Lower lobe of right lung (tissue), 2 donors: ENCODE measurements around the gene GKN2. TPM values are rescaled to one million over a fixed set of nuclear protein-coding genes. Genes with fewer than 3 reads are reported as not detected.

Experiments
- ATAC-seq, 2 donors: fragments of 200-7000 bp; cut with Tn5 transposase; one replicate each; pipeline ENCODE4 v1.9.1; 2020 to 2022; ENCODE audit warnings: mild to moderate bottlenecking in 2 of 2, moderate library complexity in 2 of 2
- DNase-seq: peaks from one replicate; pipeline ENCODE4 v3.0.0-alpha.2; 2020
- H3K27ac ChIP-seq: fragments of 200-600 bp; one replicate; pipeline ENCODE4 v1.8.0; 2022
- H3K27me3 ChIP-seq: fragments of 200-600 bp; one replicate; pipeline ENCODE4 v1.8.0; 2022; ENCODE audit warnings: low read depth
- H3K36me3 ChIP-seq: fragments of 200-600 bp; one replicate; pipeline ENCODE4 v1.8.0; 2022; ENCODE audit warnings: mild to moderate bottlenecking
- H3K4me1 ChIP-seq: fragments of 200-600 bp; one replicate; pipeline ENCODE4 v1.8.0; 2022
- H3K4me3 ChIP-seq: fragments of 200-600 bp; one replicate; pipeline ENCODE4 v1.8.0; 2022; ENCODE audit warnings: mild to moderate bottlenecking
- H3K9me3 ChIP-seq: fragments of 200-600 bp; one replicate; pipeline ENCODE4 v1.8.0; 2022
- intact Hi-C: fragments of 100-400 bp; cut with DNase I; formaldehyde crosslinking; loops from one replicate; pipeline ENCODE4 v1.11.0; 2022
- total RNA-seq: library from RNA; stranded (reverse); fragmentation: NEBNext Ultra II Directional; extraction: Animal tissue kit (Norgen Biotek cat#: 25700); gene quantifications from one replicate; pipeline ENCODE4 v1.2.1, GENCODE V29; 2021
- TF ChIP-seq, protein P1 (sequence below): fragments of 200-600 bp; IDR thresholded peaks from one replicate; pipeline ENCODE4 v1.8.0; 2022; ENCODE audit warnings: antibody characterized with exemption, mild to moderate bottlenecking
- donor health status: DM: no; HTN: yes; CAD: no; lungs with severe emphysema.

GKN2 gene
- total RNA-seq, 1 donor from 2014 or later: 53.3 TPM

DNA sequence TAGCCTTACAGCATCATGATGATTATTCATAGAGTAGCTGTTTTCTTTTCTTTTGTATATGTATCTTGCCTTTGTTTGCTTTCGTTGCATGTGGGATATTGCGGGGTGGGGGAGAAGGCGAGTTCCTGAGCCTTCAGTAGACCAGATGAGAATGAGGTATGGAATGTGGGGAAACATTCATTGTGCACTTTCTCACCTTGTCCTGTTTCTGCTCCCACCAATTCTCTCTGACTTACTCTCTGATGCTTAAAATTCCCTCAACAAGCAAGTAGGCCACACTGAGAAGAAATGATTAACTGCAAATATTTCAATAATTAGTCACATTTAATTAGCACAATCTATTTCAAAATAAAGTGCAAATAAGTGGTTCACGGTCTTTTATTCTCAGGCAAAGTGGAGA is 31.0 kb downstream of the GKN2 start:
- intact Hi-C loops: no loop called here
- no peaks in the 10 kb centered on the region for H3K36me3 ChIP-seq
- no peaks in the 10 kb centered on the region for H3K4me1 ChIP-seq
- no peaks in the 10 kb centered on the region for H3K27me3 ChIP-seq
- no peak overlapping the region for H3K27ac ChIP-seq
- TF ChIP-seq, protein P1, sequence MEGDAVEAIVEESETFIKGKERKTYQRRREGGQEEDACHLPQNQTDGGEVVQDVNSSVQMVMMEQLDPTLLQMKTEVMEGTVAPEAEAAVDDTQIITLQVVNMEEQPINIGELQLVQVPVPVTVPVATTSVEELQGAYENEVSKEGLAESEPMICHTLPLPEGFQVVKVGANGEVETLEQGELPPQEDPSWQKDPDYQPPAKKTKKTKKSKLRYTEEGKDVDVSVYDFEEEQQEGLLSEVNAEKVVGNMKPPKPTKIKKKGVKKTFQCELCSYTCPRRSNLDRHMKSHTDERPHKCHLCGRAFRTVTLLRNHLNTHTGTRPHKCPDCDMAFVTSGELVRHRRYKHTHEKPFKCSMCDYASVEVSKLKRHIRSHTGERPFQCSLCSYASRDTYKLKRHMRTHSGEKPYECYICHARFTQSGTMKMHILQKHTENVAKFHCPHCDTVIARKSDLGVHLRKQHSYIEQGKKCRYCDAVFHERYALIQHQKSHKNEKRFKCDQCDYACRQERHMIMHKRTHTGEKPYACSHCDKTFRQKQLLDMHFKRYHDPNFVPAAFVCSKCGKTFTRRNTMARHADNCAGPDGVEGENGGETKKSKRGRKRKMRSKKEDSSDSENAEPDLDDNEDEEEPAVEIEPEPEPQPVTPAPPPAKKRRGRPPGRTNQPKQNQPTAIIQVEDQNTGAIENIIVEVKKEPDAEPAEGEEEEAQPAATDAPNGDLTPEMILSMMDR: no peak
- DNase-seq (no peak), ATAC-seq (no peak)
- no peak overlapping the region for H3K4me3 ChIP-seq
- no peaks in the 10 kb centered on the region for H3K9me3 ChIP-seq

DNA sequence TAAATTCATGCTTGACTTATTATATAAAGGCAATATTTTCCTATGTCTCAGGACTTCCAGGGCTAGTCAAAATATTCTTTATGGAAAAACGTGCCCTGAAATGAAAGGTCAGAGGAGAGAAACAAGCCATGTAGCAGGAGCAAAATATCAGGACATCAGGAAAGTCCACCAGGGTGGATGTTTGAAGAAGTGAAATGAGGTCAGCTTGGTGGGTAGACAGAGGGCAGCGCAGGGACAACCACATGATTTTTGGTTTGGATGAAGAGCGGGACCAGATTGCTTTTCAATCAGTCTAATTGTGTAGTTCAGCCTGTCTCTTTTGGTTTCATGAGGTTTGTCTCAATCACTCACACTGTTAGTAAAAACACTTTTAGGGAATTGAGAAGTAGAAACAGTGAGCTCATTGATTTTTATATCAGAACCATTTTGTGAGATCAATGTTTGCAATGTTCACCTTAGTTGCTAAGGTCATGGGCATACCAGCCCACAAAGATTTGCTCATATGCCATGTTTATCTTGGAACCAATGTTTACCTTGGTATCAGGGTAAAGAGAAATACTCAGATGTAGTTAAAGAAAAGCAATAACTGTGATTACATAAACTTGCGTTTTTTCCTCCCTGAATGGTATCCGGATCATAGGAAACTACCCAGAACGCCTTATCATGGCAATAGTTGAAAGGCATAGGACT is 32.1 kb downstream of the GKN2 start:
- TF ChIP-seq, protein P1: no peak
- no peaks in the 10 kb centered on the region for H3K9me3 ChIP-seq
- no peaks in the 10 kb centered on the region for H3K27me3 ChIP-seq
- no peaks in the 10 kb centered on the region for H3K36me3 ChIP-seq
- intact Hi-C loops: no loop called here
- H3K4me1 ChIP-seq: no peaks in the 10 kb centered on the region
- ATAC-seq: no peak
- no peak for DNase-seq
- H3K27ac ChIP-seq: no peak overlapping the region
- no peak overlapping the region for H3K4me3 ChIP-seq

DNA sequence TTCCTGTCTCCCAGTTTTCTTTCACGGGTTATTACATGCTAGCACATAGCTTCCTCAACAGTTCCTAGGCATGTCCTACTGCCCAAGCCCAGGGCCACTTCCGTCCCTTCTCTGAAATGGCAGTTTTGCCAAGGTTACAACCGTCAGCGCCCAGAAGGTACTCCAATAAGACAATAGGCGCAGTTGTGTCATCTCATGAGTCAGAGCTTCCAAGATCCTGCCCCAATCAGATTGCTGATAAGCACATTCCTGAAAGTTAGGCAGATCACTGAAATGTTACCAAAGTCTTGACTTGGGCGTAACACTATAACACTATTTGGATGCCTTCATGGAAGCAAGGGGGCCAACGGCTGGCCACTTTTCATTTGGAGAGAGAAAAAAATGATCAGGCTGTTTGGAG is 34.2 kb downstream of the GKN2 start:
- H3K27ac ChIP-seq: no peak overlapping the region
- TF ChIP-seq, protein P1: no peak
- no peaks in the 10 kb centered on the region for H3K4me1 ChIP-seq
- H3K4me3 ChIP-seq: no peak overlapping the region
- H3K36me3 ChIP-seq: no peaks in the 10 kb centered on the region
- no peak for ATAC-seq
- no peak for DNase-seq
- H3K27me3 ChIP-seq: no peaks in the 10 kb centered on the region
- intact Hi-C loops: no loop called here
- H3K9me3 ChIP-seq: no peaks in the 10 kb centered on the region

DNA sequence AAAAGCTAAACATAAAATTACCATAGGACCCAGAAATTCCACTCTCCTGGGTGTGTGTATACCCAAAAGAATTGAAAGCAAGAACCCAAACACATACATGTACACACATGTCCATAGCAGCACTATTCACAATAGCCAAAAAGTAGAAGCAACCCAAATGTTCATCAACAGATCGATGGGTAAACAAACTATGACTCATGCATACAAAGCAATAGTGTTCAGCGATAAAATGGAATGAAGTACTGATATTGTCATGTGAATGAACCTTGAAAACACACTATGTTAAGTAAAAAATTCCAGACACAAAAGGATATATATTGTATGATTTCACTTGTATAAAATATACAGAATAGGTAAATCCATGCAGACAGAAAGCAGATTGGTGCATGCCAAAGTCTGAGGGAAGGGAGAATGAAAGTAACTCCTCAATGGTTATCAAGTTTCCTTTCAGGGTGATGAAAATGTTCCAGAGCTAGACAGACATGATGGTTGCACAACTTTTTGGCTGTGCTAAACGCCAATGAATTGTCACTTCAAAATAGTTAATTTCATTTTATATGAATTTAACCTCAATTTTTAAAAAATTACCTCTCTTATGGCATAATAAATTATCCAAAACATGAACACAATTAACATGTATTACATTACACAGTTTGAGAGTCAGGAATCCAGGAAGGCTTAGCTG is 35.5 kb downstream of the GKN2 start:
- ATAC-seq: no peak
- TF ChIP-seq, protein P1: no peak
- intact Hi-C loops: no loop called here
- H3K36me3 ChIP-seq: no peaks in the 10 kb centered on the region
- no peaks in the 10 kb centered on the region for H3K4me1 ChIP-seq
- H3K27ac ChIP-seq: no peak overlapping the region
- no peak overlapping the region for H3K4me3 ChIP-seq
- no peaks in the 10 kb centered on the region for H3K9me3 ChIP-seq
- DNase-seq: no peak
- no peaks in the 10 kb centered on the region for H3K27me3 ChIP-seq

DNA sequence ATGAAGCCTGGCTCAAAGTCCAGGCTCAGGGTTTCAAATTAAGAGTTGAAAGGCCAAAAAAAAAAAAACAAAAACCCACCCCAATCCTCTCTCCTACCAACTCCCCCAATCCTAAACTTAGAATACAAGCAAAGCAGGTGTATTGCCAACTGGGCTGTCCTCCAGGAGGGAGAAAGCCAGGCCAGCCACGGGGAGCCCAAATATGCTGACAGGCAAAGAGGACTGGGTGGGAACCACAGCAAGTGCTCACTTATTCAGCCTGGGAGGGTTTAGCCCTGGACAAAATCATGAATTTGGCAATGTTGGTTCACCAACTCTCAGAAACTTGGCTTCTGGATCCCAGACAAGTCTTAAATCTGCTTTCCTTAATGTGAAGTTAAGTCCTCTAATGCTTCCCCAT is 36.5 kb downstream of the GKN2 start:
- Histone ChIP-seq H3K9me3 (no peaks in the 10 kb centered on the region), H3K4me1 (no peaks in the 10 kb centered on the region), H3K27me3 (no peaks in the 10 kb centered on the region), H3K27ac (no peak overlapping the region), H3K36me3 (no peaks in the 10 kb centered on the region), H3K4me3 (no peak overlapping the region)
- DNase-seq (no peak), ATAC-seq (no peak)
- TF ChIP-seq, protein P1: no peak
- intact Hi-C loops: no loop called here
